Common myeloid progenitor, CD34-positive (primary cell): ENCODE results near the gene MYOZ2.

Source experiments
- CTCF ChIA-PET: fragments of 350-600 bp; sonication (Branson Sonifier 250); formaldehyde crosslinking; loops from one replicate; lab custom pipeline; 2021; ENCODE audit warnings: antibody characterized with exemption; lab: Charles Lee
- POLR2A ChIA-PET: fragments of 350-600 bp; sonication (Branson Sonifier 250); formaldehyde crosslinking; loops from one replicate; lab custom pipeline; 2021; ENCODE audit warnings: antibody characterized with exemption; lab: Charles Lee
- DNase-seq, 3 donors: peaks; one replicate each; pipeline versions ENCODE4 v3.0.0 to v3.0.0-alpha.2; 2013
- H3K27ac ChIP-seq, 2 experiments: 1 replicate in 1 of 2; 2 replicates in 1 of 2; pipeline ENCODE4 v1.7.0; 2013; ENCODE audit warnings: inconsistent platforms in 2 of 2, low read length in 2 of 2, mild to moderate bottlenecking in 2 of 2, low read depth in 1 of 2, moderate library complexity in 1 of 2; ENCODE audit not compliant: severe bottlenecking in 2 of 2, insufficient read depth in 1 of 2, poor library complexity in 1 of 2
- H3K27me3 ChIP-seq, 5 experiments: replicated peaks in 2 of 5; 1 replicate in 3 of 5; 2 replicates in 2 of 5; pipeline versions ENCODE4 v1.6.1 to v1.7.0; 2013; ENCODE audit warnings: low read length in 4 of 5, mild to moderate bottlenecking in 2 of 5, moderate library complexity in 2 of 5, inconsistent platforms in 1 of 5; ENCODE audit not compliant: insufficient read depth in 5 of 5, control insufficient read depth in 4 of 5
- H3K36me3 ChIP-seq, 4 experiments: 1 replicate in 2 of 4; 2 replicates in 2 of 4; pipeline versions ENCODE4 v1.6.1 to v1.7.0; 2013; ENCODE audit warnings: low read length in 3 of 4, control low read depth in 1 of 4, mild to moderate bottlenecking in 1 of 4; ENCODE audit not compliant: control insufficient read depth in 4 of 4, insufficient read depth in 4 of 4
- H3K4me1 ChIP-seq, 4 experiments: 1 replicate in 3 of 4; 2 replicates in 1 of 4; pipeline versions ENCODE4 v1.6.1 to v1.7.1; 2013; ENCODE audit warnings: low read length in 3 of 4, mild to moderate bottlenecking in 3 of 4, control low read depth in 1 of 4, inconsistent platforms in 1 of 4, moderate library complexity in 1 of 4; ENCODE audit not compliant: control insufficient read depth in 4 of 4, insufficient read depth in 4 of 4; ENCODE audit errors: control extremely low read depth in 1 of 4
- H3K4me3 ChIP-seq, 7 experiments: 1 replicate in 4 of 7; 2 replicates in 3 of 7; pipeline versions ENCODE4 v1.5.1 to v1.7.0; 2013; ENCODE audit warnings: mild to moderate bottlenecking in 7 of 7, low read length in 6 of 7, moderate library complexity in 6 of 7, inconsistent platforms in 2 of 7, low read depth in 2 of 7, control low read depth in 1 of 7; ENCODE audit not compliant: insufficient read depth in 4 of 7, control insufficient read depth in 1 of 7; ENCODE audit errors: extremely low read depth in 1 of 7
- H3K9me3 ChIP-seq, 5 experiments: 1 replicate in 4 of 5; 2 replicates in 1 of 5; pipeline versions ENCODE4 v1.6.1 to v1.7.1; 2013; ENCODE audit warnings: low read length in 4 of 5, mild to moderate bottlenecking in 2 of 5, inconsistent platforms in 1 of 5, low read depth in 1 of 5, moderate library complexity in 1 of 5; ENCODE audit not compliant: control insufficient read depth in 4 of 5, insufficient read depth in 2 of 5; ENCODE audit errors: control extremely low read depth in 1 of 5
- WGBS: methylation state at CpG from one replicate; pipeline ENCODE4 v1.1.5; 2013; ENCODE audit not compliant: insufficient coverage; 5-methylcytosine and 5-hydroxymethylcytosine counted together

MYOZ2 gene

GRCh38 chr4:119179011-119179410 lies 43.4 kb downstream of the MYOZ2 start:
- no peaks in the 10 kb centered on the region for H3K9me3 ChIP-seq
- ChIA-PET POLR2A (interaction anchor here (0.6 kb wide), 1 partner anchor 18 kb away, joined by 4 read pairs; no protein-coding TSS in a partner anchor), CTCF (interaction anchor here (1.2 kb wide), 1 partner anchor 8 kb away, joined by 3 read pairs; no protein-coding TSS in a partner anchor)
- no peaks in the 10 kb centered on the region for H3K4me1 ChIP-seq
- 80% methylated on average over 1 of the region's 1 CpG for WGBS
- no peak overlapping the region for H3K4me3 ChIP-seq
- no peaks in the 10 kb centered on the region for H3K36me3 ChIP-seq
- H3K27me3 ChIP-seq = no peaks in the 10 kb centered on the region
- no peak overlapping the region for H3K27ac ChIP-seq
- no peak for DNase-seq

GRCh38 chr4:119184128-119184527 lies 48.5 kb downstream of the MYOZ2 start:
- H3K27me3 ChIP-seq = no peaks in the 10 kb centered on the region
- 100% methylated on average over 1 of the region's 2 CpGs for WGBS
- no peaks in the 10 kb centered on the region for H3K9me3 ChIP-seq
- ChIA-PET CTCF (no interaction called here), POLR2A (no interaction called here)
- H3K4me3 ChIP-seq = no peak overlapping the region
- H3K27ac ChIP-seq = no peak overlapping the region
- H3K4me1 ChIP-seq = no peaks in the 10 kb centered on the region
- DNase-seq = no peak
- H3K36me3 ChIP-seq = no peaks in the 10 kb centered on the region

GRCh38 chr4:119189638-119190037 lies 54.0 kb downstream of the MYOZ2 start:
- Histone ChIP-seq H3K36me3 (no peaks in the 10 kb centered on the region), H3K4me1 (peaks cover 0 to 4% (median 0%) of the 10 kb centered on the region in 4 experiments), H3K9me3 (no peaks in the 10 kb centered on the region), H3K27ac (no peak overlapping the region), H3K27me3 (no peaks in the 10 kb centered on the region), H3K4me3 (no peak overlapping the region)
- POLR2A ChIA-PET = no interaction called here
- CTCF ChIA-PET = interaction anchor here (1.4 kb wide), 1 partner anchor 36 kb away, joined by 3 read pairs; no protein-coding TSS in a partner anchor
- 86% methylated on average over 1 of the region's 1 CpG for WGBS
- no peak for DNase-seq

- 100% methylated on average over 2 of the region's 2 CpGs for WGBS
Observed at GRCh38 chr4:119190354-119190753, 54.7 kb downstream of the MYOZ2 start.

GRCh38 chr4:119191505-119191904 lies 55.9 kb downstream of the MYOZ2 start:
- ChIA-PET POLR2A (no interaction called here), CTCF (no interaction called here)
- Histone ChIP-seq H3K27ac (no peak overlapping the region), H3K9me3 (no peaks in the 10 kb centered on the region), H3K4me1 (peaks cover 0 to 4% (median 0%) of the 10 kb centered on the region in 4 experiments), H3K4me3 (no peak overlapping the region), H3K36me3 (no peaks in the 10 kb centered on the region), H3K27me3 (no peaks in the 10 kb centered on the region)
- 100% methylated on average over 1 of the region's 3 CpGs for WGBS
- DNase-seq = no peak

More at GRCh38 chr4:119190354-119190753, 54.7 kb downstream of the MYOZ2 start:
- Histone ChIP-seq H3K27me3 (no peaks in the 10 kb centered on the region), H3K36me3 (no peaks in the 10 kb centered on the region), H3K4me3 (no peak overlapping the region), H3K9me3 (no peaks in the 10 kb centered on the region), H3K27ac (no peak overlapping the region), H3K4me1 (peaks cover 0 to 4% (median 0%) of the 10 kb centered on the region in 4 experiments)
- CTCF ChIA-PET = interaction anchor here (0.9 to 1.4 kb wide), 2 partner anchors 22 to 37 kb away, joined by 3 read pairs; partner anchors contain the start of gene USP53
- DNase-seq = no peak
- POLR2A ChIA-PET = no interaction called here

GRCh38 chr4:119197772-119198212 lies 62.2 kb downstream of the MYOZ2 start:
- 97% methylated on average over 11 of the region's 11 CpGs for WGBS
- Histone ChIP-seq H3K27ac (no peak overlapping the region), H3K27me3 (no peaks in the 10 kb centered on the region), H3K4me3 (no peak overlapping the region), H3K9me3 (no peaks in the 10 kb centered on the region), H3K36me3 (no peaks in the 10 kb centered on the region), H3K4me1 (no peaks in the 10 kb centered on the region)
- CTCF ChIA-PET = no interaction called here
- POLR2A ChIA-PET = no interaction called here
- DNase-seq = no peak

- DNase-seq = no peak
- Histone ChIP-seq H3K4me1 (peaks cover 0 to 10% (median 0%) of the 10 kb centered on the region in 4 experiments), H3K9me3 (no peaks in the 10 kb centered on the region), H3K27me3 (no peaks in the 10 kb centered on the region), H3K4me3 (peak overlapping the region in 1 of 7 experiments; percentile 25), H3K27ac (no peak overlapping the region), H3K36me3 (no peaks in the 10 kb centered on the region)
- CTCF ChIA-PET = no interaction called here
- 100% methylated on average over 2 of the region's 4 CpGs for WGBS
- POLR2A ChIA-PET = no interaction called here
Observed at GRCh38 chr4:119204916-119205315, 69.3 kb downstream of the MYOZ2 start.
